Measurements from ENCODE around the gene NF1. TPM values are rescaled to one million over a fixed set of nuclear protein-coding genes. Genes with fewer than 3 reads are reported as not detected.

NF1 gene
- total RNA-seq, 1 donor from 2014 or later: 53.1 TPM

- intact Hi-C loops (cut with DNase I): no loop called here
Measured at GRCh38 chr17:31158746-31159377, 64.1 kb downstream of the NF1 start.

GRCh38 chr17:31163091-31163781 is 68.5 kb downstream of the NF1 start:
- ATAC-seq (no peak), DNase-seq (no peak)
- Histone ChIP-seq H3K27ac (no peak overlapping the region), H3K9me3 (no peaks in the 10 kb centered on the region), H3K27me3 (ENCODE audit: low read depth) (no peaks in the 10 kb centered on the region), H3K4me1 (no peaks in the 10 kb centered on the region), H3K36me3 (peaks cover 32% of the 10 kb centered on the region), H3K4me3 (no peak overlapping the region)
- TF ChIP-seq CTCF (IDR thresholded peaks at IDR 0.05): no peak
- intact Hi-C loops (cut with DNase I): no loop called here

More at GRCh38 chr17:31158746-31159377, 64.1 kb downstream of the NF1 start:
- no peak for DNase-seq
- ATAC-seq: no peak
- Histone ChIP-seq H3K36me3 (peaks cover 20% of the 10 kb centered on the region), H3K27me3 (ENCODE audit: low read depth) (no peaks in the 10 kb centered on the region), H3K27ac (no peak overlapping the region), H3K4me1 (no peaks in the 10 kb centered on the region), H3K9me3 (no peaks in the 10 kb centered on the region), H3K4me3 (no peak overlapping the region)
- no peak for TF ChIP-seq CTCF (IDR thresholded peaks at IDR 0.05)

GRCh38 chr17:31167111-31167510 is 72.3 kb downstream of the NF1 start:
- intact Hi-C loops (cut with DNase I): no loop called here
- no peaks in the 10 kb centered on the region for H3K9me3 ChIP-seq
- no peak overlapping the region for H3K4me3 ChIP-seq
- TF ChIP-seq CTCF (IDR thresholded peaks at IDR 0.05): no peak
- H3K27ac ChIP-seq: no peak overlapping the region
- H3K36me3 ChIP-seq: peaks cover 32% of the 10 kb centered on the region
- DNase-seq: no peak
- ATAC-seq: no peak
- H3K27me3 ChIP-seq (ENCODE audit: low read depth): no peaks in the 10 kb centered on the region
- no peaks in the 10 kb centered on the region for H3K4me1 ChIP-seq

GRCh38 chr17:31171701-31172100 is 76.9 kb downstream of the NF1 start:
- Histone ChIP-seq H3K9me3 (no peaks in the 10 kb centered on the region), H3K36me3 (peaks cover 4% of the 10 kb centered on the region), H3K4me3 (no peak overlapping the region), H3K27ac (no peak overlapping the region), H3K4me1 (no peaks in the 10 kb centered on the region), H3K27me3 (ENCODE audit: low read depth) (no peaks in the 10 kb centered on the region)
- DNase-seq (no peak), ATAC-seq (no peak)
- no peak for TF ChIP-seq CTCF (IDR thresholded peaks at IDR 0.05)
- intact Hi-C loops (cut with DNase I): no loop called here

- Histone ChIP-seq H3K4me1 (no peaks in the 10 kb centered on the region), H3K27me3 (ENCODE audit: low read depth) (no peaks in the 10 kb centered on the region), H3K4me3 (no peak overlapping the region), H3K36me3 (no peaks in the 10 kb centered on the region), H3K27ac (no peak overlapping the region), H3K9me3 (no peaks in the 10 kb centered on the region)
- intact Hi-C loops (cut with DNase I): no loop called here
- DNase-seq: no peak
- TF ChIP-seq CTCF (IDR thresholded peaks at IDR 0.05): no peak
- ATAC-seq: no peak
Measured at GRCh38 chr17:31172388-31172787, 77.6 kb downstream of the NF1 start.

Measured in lower lobe of right lung (tissue), 2 donors.